Stimulated activated CD4-positive, alpha-beta T cell treated with anti-CD3 and anti-CD28 coated beads, Interleukin-2, amount 100 ng/mL, for 24 hours (primary cell): ENCODE measurements around the gene FRAS1.
A peak's percentile ranks its signal among the peaks of the same experiment; 100 is the strongest.
"Not testable (repeated sequence)": the region's sequence is repeated elsewhere in the genome, so short reads cannot be mapped to it uniquely, and the experiment has no call there.

Source experiments
- DNase-seq, 2 donors: peaks; one replicate each; pipeline ENCODE4 v3.0.0-alpha.2; 2020

The FRAS1 gene

GRCh38 chr4:78057135-78057599, at the start of gene FRAS1:
Gene FRAS1 (plus strand): TSS chr4:78057323. CDS start chr4:78058010, 687 bp downstream.
- peak in 1 of 2 donors; percentile 33 for DNase-seq

- DNase-seq: not testable (repeated sequence)
Measured at GRCh38 chr4:78011003-78011402, 46.1 kb upstream of the FRAS1 start.

- DNase-seq: no peak
Measured at GRCh38 chr4:78014889-78015886, 41.9 kb upstream of the FRAS1 start.

GRCh38 chr4:78018271-78019049, 38.7 kb upstream of the FRAS1 start:
- DNase-seq: no peak

GRCh38 chr4:78019414-78019813, 37.7 kb upstream of the FRAS1 start:
- no peak for DNase-seq

GRCh38 chr4:78020677-78021076, 36.4 kb upstream of the FRAS1 start:
- no peak for DNase-seq

- no peak for DNase-seq
Measured at GRCh38 chr4:78022517-78022916, 34.6 kb upstream of the FRAS1 start.

GRCh38 chr4:78024085-78024484, 33.0 kb upstream of the FRAS1 start:
- no peak for DNase-seq

- DNase-seq: no peak
Measured at GRCh38 chr4:78024576-78025091, 32.5 kb upstream of the FRAS1 start.

GRCh38 chr4:78031417-78031950, 25.6 kb upstream of the FRAS1 start:
- no peak for DNase-seq

GRCh38 chr4:78032446-78032845, 24.7 kb upstream of the FRAS1 start:
- DNase-seq: no peak

GRCh38 chr4:78032929-78033328, 24.2 kb upstream of the FRAS1 start:
- no peak for DNase-seq

- no peak for DNase-seq
Measured at GRCh38 chr4:78033861-78034260, 23.3 kb upstream of the FRAS1 start.

- DNase-seq: no peak
Measured at GRCh38 chr4:78038704-78039103, 18.4 kb upstream of the FRAS1 start.

GRCh38 chr4:78039678-78040077, 17.4 kb upstream of the FRAS1 start:
- DNase-seq: no peak

GRCh38 chr4:78040431-78040830, 16.7 kb upstream of the FRAS1 start:
- DNase-seq: no peak

GRCh38 chr4:78047366-78047765, 9.8 kb upstream of the FRAS1 start:
- no peak for DNase-seq

- DNase-seq: peak; percentile 19 to 42
Measured at GRCh38 chr4:78056265-78057129, 626 bp upstream of the FRAS1 start.

GRCh38 chr4:78057600-78058550, 752 bp downstream of the FRAS1 start:
- DNase-seq: peak; percentile 21 to 46

GRCh38 chr4:78058591-78059523, 1.7 kb downstream of the FRAS1 start:
- DNase-seq: peak in 1 of 2 donors; percentile 17
